GM12878 (cell line): ENCODE data around the gene DIO1. TPM values are rescaled to one million over a fixed set of nuclear protein-coding genes. Genes with fewer than 3 reads are reported as not detected.

ENCODE experiments used
- BCL3 ChIP-seq: IDR thresholded peaks from 2 replicates; pipeline ENCODE4 v1.6.1; 2011; ENCODE audit warnings: borderline replicate concordance, low read depth, mild to moderate bottlenecking, moderate library complexity, low read length; ENCODE audit not compliant: insufficient read depth, poor library complexity, severe bottlenecking
- CBFB ChIP-seq: IDR thresholded peaks from 2 replicates; pipeline ENCODE4 v1.6.1; 2016; ENCODE audit warnings: antibody characterized with exemption, low read depth
- CEBPZ ChIP-seq: fragments of 150-350 bp; IDR thresholded peaks from 2 replicates; pipeline ENCODE4 v1.6.1; 2016; ENCODE audit warnings: low read depth, low read length
- E4F1 ChIP-seq: fragments of 450-650 bp; IDR thresholded peaks from 2 replicates; pipeline ENCODE4 v1.6.1; 2018; ENCODE audit warnings: borderline replicate concordance, mild to moderate bottlenecking; ENCODE audit not compliant: partially characterized antibody
- HCFC1 ChIP-seq: fragments of 150-350 bp; IDR thresholded peaks from 2 replicates; pipeline ENCODE4 v1.6.1; 2014; ENCODE audit warnings: low read length
- IRF4 ChIP-seq: IDR thresholded peaks from 2 replicates; pipeline ENCODE4 v1.6.1; 2011; ENCODE audit warnings: low read depth, low read length
- KDM1A ChIP-seq: fragments of 200-600 bp; sonication (generic); IDR thresholded peaks from 2 replicates; pipeline ENCODE4 v1.6.1; 2016; ENCODE audit warnings: borderline replicate concordance
- SIN3A ChIP-seq: IDR thresholded peaks from 2 replicates; pipeline ENCODE4 v1.6.1; 2012; ENCODE audit warnings: low read depth, low read length, improper control_type of control experiment
- SIX5 ChIP-seq: IDR thresholded peaks from 2 replicates; pipeline ENCODE4 v1.6.1; 2011; ENCODE audit warnings: mild to moderate bottlenecking, low read depth, low read length, moderate library complexity; ENCODE audit not compliant: severe bottlenecking
- SMAD1 ChIP-seq: fragments of 450-650 bp; IDR thresholded peaks from 2 replicates; pipeline ENCODE4 v1.6.1; 2018; ENCODE audit warnings: mild to moderate bottlenecking, low read depth; ENCODE audit not compliant: partially characterized antibody
- ZNF207 ChIP-seq: fragments of 450-650 bp; IDR thresholded peaks from 2 replicates; pipeline ENCODE4 v1.6.1; 2014; ENCODE audit warnings: antibody characterized with exemption, mild to moderate bottlenecking, borderline replicate concordance
- polyA plus RNA-seq, 11 experiments: library from polyadenylated mRNA; depleted of rRNA in 4 of 11; unstranded in 6 of 11; stranded (reverse) in 5 of 11; fragments of >200 nt; fragmentation: Nextera tagmentation in 4 of 11; fragmentation: Illumina TruSeq in 1 of 11; extraction: Ambion mirVana in 4 of 11; extraction: Trizol in 1 of 11; gene quantifications; 1 replicate in 1 of 11; 2 replicates in 10 of 11; pipeline versions ENCODE4 v1.2.1 to v1.2.3, GENCODE V29; 2011 to 2016; ENCODE audit warnings: inconsistent platforms in 2 of 11, missing spikeins in 2 of 11, low read depth in 1 of 11
- total RNA-seq, 4 experiments: library from RNA; depleted of rRNA in 3 of 4; stranded (reverse); fragments of >200 nt in 3 of 4; fragmentation: Illumina TruSeq in 1 of 4; extraction: Trizol in 1 of 4; gene quantifications; 2 replicates each; pipeline versions ENCODE4 v1.2.1 to v1.2.3, GENCODE V29; 2013 to 2021

DIO1 gene
- total and polyA plus RNA-seq, 10 of the 15 experiments (the other 5 are each of a cell fraction or from before 2014, with no cell fraction given): 0.11 to 0.26 (median 0.12) TPM; not detected in 6

GRCh38 chr1:53945433-53946251 is 51.7 kb downstream of the DIO1 start, which contains the start of gene IFT25 (continued):
- no peak for TF ChIP-seq E4F1
- TF ChIP-seq SIN3A: no peak
- no peak for TF ChIP-seq CBFB
- TF ChIP-seq BCL3: no peak
- TF ChIP-seq HCFC1: 0 out of 2 replicates have a peak, but pooled peaks have one; percentile 32
- no peak for TF ChIP-seq CEBPZ
- TF ChIP-seq IRF4: no peak
- no peak for TF ChIP-seq KDM1A
- no peak for TF ChIP-seq SIX5
- no peak for TF ChIP-seq SMAD1
- TF ChIP-seq ZNF207: peak; percentile 91
